HepG2 (cell line): ENCODE results near the gene HOXA4. TPM values are rescaled to one million over a fixed set of nuclear protein-coding genes. Genes with fewer than 3 reads are reported as not detected.

Source experiments
- ATAC-seq: fragments of 200-7000 bp; cut with Tn5 transposase; 3 replicates; pipeline ENCODE4 v1.9.1; 2020; ENCODE audit warnings: mild to moderate bottlenecking, moderate library complexity
- BruUV-seq: library from RNA; stranded (reverse); fragments of 400-500 nt; replicated peaks from 2 replicates; lab custom pipeline; 2021; lab: Mats Ljungman, UMichigan
- CTCF ChIA-PET: fragments of 300-600 bp; formaldehyde crosslinking; extraction: SDS; loops from one replicate; lab custom pipeline; 2021; ENCODE audit warnings: low total read pairs, inconsistent platforms, low intra/inter-chr PET ratio; lab: Yijun Ruan, JAX
- POLR2A ChIA-PET: fragments of 350-600 bp; sonication (Branson Sonifier 250); formaldehyde crosslinking; loops from one replicate; lab custom pipeline; 2020; ENCODE audit warnings: antibody characterized with exemption, inconsistent platforms; lab: Yijun Ruan, JAX
- DNase-seq: peaks from one replicate; pipeline ENCODE4 v3.0.0-alpha.2; 2015; ENCODE audit warnings: low spot score
- FAIRE-seq: peaks from 3 replicates; lab custom pipeline; 2011; peaks lifted over from hg19 to GRCh38; lab: Jason Lieb, UNC
- H2AFZ ChIP-seq: one replicate; pipeline ENCODE4 v1.6.1; 2011; ENCODE audit warnings: low read length, inconsistent platforms
- H3K27ac ChIP-seq: fragments of 300-600 bp; 3 replicates; pipeline ENCODE4 v1.8.0; 2011; ENCODE audit warnings: mixed run types, mild to moderate bottlenecking, mixed read lengths, low read length, inconsistent platforms; ENCODE audit not compliant: insufficient read depth; ENCODE audit errors: extremely low read length
- H3K27me3 ChIP-seq, 2 experiments: fragments of 200-600 bp in 1 of 2; 2 replicates in 1 of 2; 3 replicates in 1 of 2; pipeline versions ENCODE4 v1.6.0 to v1.8.0; 2011; ENCODE audit warnings: low read length in 2 of 2, mild to moderate bottlenecking in 2 of 2, moderate library complexity in 2 of 2, inconsistent platforms in 1 of 2; ENCODE audit not compliant: insufficient read depth in 2 of 2, control insufficient read depth in 1 of 2
- H3K36me3 ChIP-seq, 2 experiments: fragments of 200-600 bp in 1 of 2; replicated peaks in 1 of 2; 2 replicates in 1 of 2; 3 replicates in 1 of 2; pipeline versions ENCODE4 v1.5.1 to v1.8.0; 2011; ENCODE audit warnings: low read length in 2 of 2, inconsistent platforms in 1 of 2; ENCODE audit not compliant: insufficient read depth in 2 of 2, control insufficient read depth in 1 of 2
- H3K4me1 ChIP-seq: 2 replicates; pipeline ENCODE4 v1.5.1; 2012; ENCODE audit warnings: low read length, inconsistent platforms; ENCODE audit not compliant: insufficient read depth
- H3K4me2 ChIP-seq: 2 replicates; pipeline ENCODE4 v1.6.0; 2011; ENCODE audit warnings: low read depth, low read length, inconsistent platforms
- H3K4me3 ChIP-seq, 3 experiments: fragments of 200-600 bp in 1 of 3; sonication (generic), shearing (Covaris generic) in 1 of 3; replicated peaks in 1 of 3; 2 replicates each; pipeline ENCODE4 v1.5.1; 2011 to 2016; ENCODE audit warnings: low read length in 3 of 3, inconsistent platforms in 2 of 3, low read depth in 2 of 3, mild to moderate bottlenecking in 2 of 3, control low read depth in 1 of 3, mixed read lengths in 1 of 3; ENCODE audit not compliant: insufficient read depth in 1 of 3
- H3K79me2 ChIP-seq: one replicate; pipeline ENCODE4 v1.6.1; 2011; ENCODE audit warnings: low read length, inconsistent platforms; ENCODE audit not compliant: insufficient read depth
- H3K9ac ChIP-seq: 2 replicates; pipeline ENCODE4 v1.6.0; 2011; ENCODE audit warnings: mild to moderate bottlenecking, low read depth, low read length, inconsistent platforms; ENCODE audit not compliant: insufficient read depth
- H3K9me3 ChIP-seq: 2 replicates; pipeline ENCODE4 v1.5.1; 2012; ENCODE audit warnings: mild to moderate bottlenecking, low read length
- H4K20me1 ChIP-seq: 2 replicates; pipeline ENCODE4 v1.6.0; 2011; ENCODE audit warnings: inconsistent platforms, mild to moderate bottlenecking, low read length, moderate library complexity; ENCODE audit not compliant: insufficient read depth
- MXI1 ChIP-seq: IDR thresholded peaks from 3 replicates; pipeline ENCODE4 v1.6.1; 2012; ENCODE audit warnings: low read depth, low read length, inconsistent platforms, borderline replicate concordance
- ZEB1 ChIP-seq: IDR thresholded peaks from 2 replicates; pipeline ENCODE4 v1.6.1; 2012; ENCODE audit warnings: mild to moderate bottlenecking, low read depth, inconsistent platforms; ENCODE audit not compliant: insufficient replicate concordance
- ZNF143 ChIP-seq: sonication (generic); formaldehyde crosslinking; IDR thresholded peaks from 2 replicates; pipeline ENCODE4 v1.4.0; 2020; ENCODE audit warnings: missing genetic modification reagents
- ZNF749 ChIP-seq: sonication (generic); formaldehyde crosslinking; IDR thresholded peaks from 2 replicates; pipeline ENCODE4 v1.8.0; 2022; ENCODE audit warnings: mild to moderate bottlenecking, missing genetic modification reagents, moderate library complexity, borderline replicate concordance
- WGBS: methylation state at CpG from one replicate; pipeline ENCODE4 v1.1.6; 2017; ENCODE audit warnings: low lambda C conversion rate; 5-methylcytosine and 5-hydroxymethylcytosine counted together
- in situ Hi-C: cut with HindIII; loops from 2 replicates; pipeline ENCODE4 v1.10.0; 2017; ENCODE audit warnings: low pct_unique_long_range_greater_than_20kb; ENCODE audit not compliant: extremely low pct_ligation_motif_present
- intact Hi-C: fragments of 100-400 bp; cut with micrococcal nuclease; formaldehyde crosslinking; loops from one replicate; pipeline ENCODE4 v1.10.0; 2022; ENCODE audit not compliant: unreplicated experiment
- polyA plus RNA-seq, 8 experiments: library from polyadenylated mRNA; depleted of rRNA in 3 of 8; stranded (reverse) in 7 of 8; unstranded in 1 of 8; fragments of >200 nt; fragmentation: Illumina TruSeq in 4 of 8; extraction: Trizol in 4 of 8; gene quantifications; 2 replicates each; pipeline versions ENCODE4 v1.2.1 to v1.2.3, GENCODE V29; 2011 to 2016; ENCODE audit warnings: low read depth in 4 of 8, missing spikeins in 1 of 8, mixed read lengths in 1 of 8; ENCODE audit not compliant: insufficient read depth in 1 of 8
- total RNA-seq, 5 experiments: library from RNA; depleted of rRNA; stranded (reverse); fragments of >200 nt; fragmentation: Illumina TruSeq; extraction: Trizol; gene quantifications; 2 replicates each; pipeline ENCODE4 v1.2.3, GENCODE V29; 2016; ENCODE audit warnings: low read depth in 1 of 5
- TF ChIP-seq, protein P1 (sequence below), 2 experiments: sonication (generic) in 1 of 2; formaldehyde crosslinking in 1 of 2; IDR thresholded peaks; 2 replicates each; pipeline versions ENCODE4 v1.4.0 to v1.6.1; 2016 to 2020; ENCODE audit warnings: borderline replicate concordance in 1 of 2, low read depth in 1 of 2, mild to moderate bottlenecking in 1 of 2, missing genetic modification reagents in 1 of 2
- TF ChIP-seq, protein P2 (sequence below): sonication (generic); formaldehyde crosslinking; IDR thresholded peaks from 2 replicates; pipeline ENCODE4 v1.5.1; 2020; ENCODE audit warnings: mild to moderate bottlenecking, moderate library complexity, missing genetic modification reagents
- TF ChIP-seq, protein P3 (sequence below): sonication (generic); formaldehyde crosslinking; IDR thresholded peaks from 2 replicates; pipeline ENCODE4 v1.4.0; 2020; ENCODE audit warnings: mild to moderate bottlenecking, low read depth, missing genetic modification reagents

HOXA4 gene
- total and polyA plus RNA-seq, 2 of the 13 experiments (the other 11 are each of a cell fraction or from before 2014, with no cell fraction given), result 2.4 to 5.4 TPM

- TF ChIP-seq, protein P1, sequence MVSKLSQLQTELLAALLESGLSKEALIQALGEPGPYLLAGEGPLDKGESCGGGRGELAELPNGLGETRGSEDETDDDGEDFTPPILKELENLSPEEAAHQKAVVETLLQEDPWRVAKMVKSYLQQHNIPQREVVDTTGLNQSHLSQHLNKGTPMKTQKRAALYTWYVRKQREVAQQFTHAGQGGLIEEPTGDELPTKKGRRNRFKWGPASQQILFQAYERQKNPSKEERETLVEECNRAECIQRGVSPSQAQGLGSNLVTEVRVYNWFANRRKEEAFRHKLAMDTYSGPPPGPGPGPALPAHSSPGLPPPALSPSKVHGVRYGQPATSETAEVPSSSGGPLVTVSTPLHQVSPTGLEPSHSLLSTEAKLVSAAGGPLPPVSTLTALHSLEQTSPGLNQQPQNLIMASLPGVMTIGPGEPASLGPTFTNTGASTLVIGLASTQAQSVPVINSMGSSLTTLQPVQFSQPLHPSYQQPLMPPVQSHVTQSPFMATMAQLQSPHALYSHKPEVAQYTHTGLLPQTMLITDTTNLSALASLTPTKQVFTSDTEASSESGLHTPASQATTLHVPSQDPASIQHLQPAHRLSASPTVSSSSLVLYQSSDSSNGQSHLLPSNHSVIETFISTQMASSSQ (IDR thresholded peaks at IDR 0.05; ENCODE audit: low read depth), result no peak
- TF ChIP-seq, protein P1 (CRISPR knock-in tag; IDR thresholded peaks at IDR 0.05; ENCODE audit: borderline replicate concordance), result no peak
Measured at GRCh38 chr7:27094304-27095049, 36.1 kb downstream of the HOXA4 start (continued).

DNA sequence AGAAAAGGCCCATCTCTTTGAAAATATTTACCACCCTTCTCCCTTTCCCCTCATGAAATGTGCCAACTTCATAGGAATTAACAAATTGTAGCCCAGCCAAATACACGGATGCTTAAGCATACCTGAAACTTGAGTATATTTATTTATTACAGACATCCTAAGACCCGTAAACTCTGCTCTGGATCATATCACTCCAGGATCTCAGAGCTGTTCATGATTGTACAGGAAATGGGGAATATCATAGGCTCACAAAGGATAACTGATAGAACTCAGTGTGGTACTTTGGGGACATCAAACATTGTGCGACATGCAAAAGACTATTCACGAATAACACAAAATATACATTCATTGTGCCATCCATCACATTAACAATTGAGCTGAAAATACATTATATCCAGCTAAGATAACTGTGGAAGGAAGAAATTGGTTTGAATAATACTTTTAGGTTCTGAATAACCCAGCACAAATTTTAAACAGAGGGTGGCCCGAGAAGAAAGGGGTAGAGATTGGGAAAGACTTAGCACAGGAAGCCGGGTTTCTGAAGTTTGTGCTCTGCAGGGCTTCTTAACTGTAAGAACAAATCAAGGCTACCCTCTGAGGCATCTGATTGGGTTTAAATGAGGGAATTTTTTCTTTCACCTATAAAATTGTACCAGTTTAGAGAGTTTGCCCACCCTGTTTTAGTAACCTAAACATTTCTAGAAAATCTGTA lies 37.2 kb downstream of the HOXA4 start:
- Histone ChIP-seq H3K36me3 (no peaks in the 10 kb centered on the region), H3K79me2 (no peaks in the 10 kb centered on the region), H3K4me1 (peaks cover 28% of the 10 kb centered on the region), H2AFZ (no peak overlapping the region), H3K4me3 (no peak overlapping the region), H3K9ac (no peak overlapping the region), H3K27ac (no peak overlapping the region), H3K4me2 (no peak overlapping the region), H3K27me3 (peaks cover 2 to 19% of the 10 kb centered on the region in 2 experiments; a peak in 2 of 5 replicates), H4K20me1 (no peaks in the 10 kb centered on the region), H3K9me3 (no peaks in the 10 kb centered on the region)
- no TSS peak for BruUV-seq
- intact Hi-C loops (no loop called here), in situ Hi-C loops (no loop called here)
- CTCF ChIA-PET, result no interaction called here
- TF ChIP-seq ZNF143 (CRISPR knock-in tag), result no peak
- no peak for TF ChIP-seq ZEB1
- no peak for TF ChIP-seq MXI1
- no peak for TF ChIP-seq ZNF749 (CRISPR knock-in tag)
- TF ChIP-seq, protein P2, sequence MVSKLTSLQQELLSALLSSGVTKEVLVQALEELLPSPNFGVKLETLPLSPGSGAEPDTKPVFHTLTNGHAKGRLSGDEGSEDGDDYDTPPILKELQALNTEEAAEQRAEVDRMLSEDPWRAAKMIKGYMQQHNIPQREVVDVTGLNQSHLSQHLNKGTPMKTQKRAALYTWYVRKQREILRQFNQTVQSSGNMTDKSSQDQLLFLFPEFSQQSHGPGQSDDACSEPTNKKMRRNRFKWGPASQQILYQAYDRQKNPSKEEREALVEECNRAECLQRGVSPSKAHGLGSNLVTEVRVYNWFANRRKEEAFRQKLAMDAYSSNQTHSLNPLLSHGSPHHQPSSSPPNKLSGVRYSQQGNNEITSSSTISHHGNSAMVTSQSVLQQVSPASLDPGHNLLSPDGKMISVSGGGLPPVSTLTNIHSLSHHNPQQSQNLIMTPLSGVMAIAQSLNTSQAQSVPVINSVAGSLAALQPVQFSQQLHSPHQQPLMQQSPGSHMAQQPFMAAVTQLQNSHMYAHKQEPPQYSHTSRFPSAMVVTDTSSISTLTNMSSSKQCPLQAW (CRISPR knock-in tag), result no peak
- TF ChIP-seq, protein P3, sequence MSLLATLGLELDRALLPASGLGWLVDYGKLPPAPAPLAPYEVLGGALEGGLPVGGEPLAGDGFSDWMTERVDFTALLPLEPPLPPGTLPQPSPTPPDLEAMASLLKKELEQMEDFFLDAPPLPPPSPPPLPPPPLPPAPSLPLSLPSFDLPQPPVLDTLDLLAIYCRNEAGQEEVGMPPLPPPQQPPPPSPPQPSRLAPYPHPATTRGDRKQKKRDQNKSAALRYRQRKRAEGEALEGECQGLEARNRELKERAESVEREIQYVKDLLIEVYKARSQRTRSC (CRISPR knock-in tag), result no peak
- FAIRE-seq (no peak), ATAC-seq (no peak), DNase-seq (no peak)
- POLR2A ChIA-PET, result interaction anchor here (1.0 to 1.6 kb wide), 2 partner anchors 26 to 29 kb away, joined by 3 to 4 read pairs; no protein-coding TSS in a partner anchor
- 51% methylated on average over 6 of the region's 6 CpGs for WGBS
